CD4-positive, alpha-beta T cell treated with Interleukin-15 for 4 hours (primary cell): ENCODE measurements around the gene USP50.
"Not testable (repeated sequence)": the region's sequence is repeated elsewhere in the genome, so short reads cannot be mapped to it uniquely, and the experiment has no call there.

Experiments used
- DNase-seq: peaks from one replicate; pipeline ENCODE4 v3.0.0-alpha.2; 2020; ENCODE audit warnings: low spot score

USP50 gene

GRCh38 chr15:50546566-50546965 is at the start of gene USP50:
TSS of gene USP50 (minus strand) at chr15:50546666. CDS start at chr15:50546525, 141 bp downstream.
- no peak for DNase-seq

GRCh38 chr15:50594311-50594710 is 47.8 kb upstream of the USP50 start:
- DNase-seq, result no peak

DNA sequence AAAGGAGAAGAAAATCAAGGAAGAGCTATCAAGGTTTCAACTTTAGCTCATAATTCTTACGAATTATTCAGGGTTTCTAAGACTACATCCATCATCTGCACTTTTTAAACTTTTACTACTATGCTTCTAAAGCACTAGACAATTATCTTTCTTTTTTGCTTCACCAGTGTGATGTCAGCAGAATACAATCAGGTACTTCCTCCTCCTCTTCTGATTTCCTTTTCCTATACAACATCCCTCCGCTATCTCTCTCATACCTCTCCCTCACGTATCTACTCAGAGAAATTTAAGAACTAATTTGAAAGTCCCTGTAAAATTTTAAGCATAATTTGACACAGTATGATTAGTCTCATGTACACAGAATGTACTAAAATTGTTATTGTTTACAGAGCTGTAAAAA is 47.3 kb upstream of the USP50 start:
- no peak for DNase-seq

DNA sequence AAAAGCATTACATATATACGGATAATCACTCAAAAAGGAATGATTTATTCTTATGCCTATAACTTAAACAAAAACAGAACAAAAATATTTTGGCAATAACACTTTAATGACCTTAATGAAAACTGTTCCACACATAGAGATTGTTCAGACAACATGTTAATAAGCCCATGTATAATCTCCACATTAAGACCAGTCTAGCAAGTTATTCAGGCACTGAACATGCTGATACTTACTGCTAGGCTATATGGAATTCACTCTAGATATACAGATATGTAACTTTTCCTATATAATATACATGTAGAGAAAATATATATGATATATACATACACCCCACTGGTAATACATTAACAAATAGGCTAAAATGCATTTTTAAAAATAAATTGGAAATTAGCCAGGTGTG is 43.8 kb upstream of the USP50 start:
- no peak for DNase-seq

DNA sequence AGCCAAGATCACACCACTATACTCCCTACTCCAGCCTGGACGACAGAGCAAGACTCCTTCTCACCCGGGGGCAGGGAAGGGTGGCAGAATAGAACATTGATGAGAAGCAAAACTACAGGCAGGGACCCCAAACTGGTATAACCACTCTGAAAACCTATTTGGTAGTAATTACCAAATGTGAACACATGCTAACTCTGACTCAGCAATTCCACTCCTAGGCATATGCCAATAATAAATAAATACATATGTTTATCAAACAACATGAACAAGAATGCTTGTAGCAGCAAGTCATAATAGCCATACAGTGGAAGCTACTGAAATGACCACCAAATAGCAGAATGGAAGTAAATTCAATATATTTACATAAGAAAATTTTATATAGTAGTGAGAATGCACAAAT is 31.0 kb upstream of the USP50 start:
- DNase-seq, result no peak

DNA sequence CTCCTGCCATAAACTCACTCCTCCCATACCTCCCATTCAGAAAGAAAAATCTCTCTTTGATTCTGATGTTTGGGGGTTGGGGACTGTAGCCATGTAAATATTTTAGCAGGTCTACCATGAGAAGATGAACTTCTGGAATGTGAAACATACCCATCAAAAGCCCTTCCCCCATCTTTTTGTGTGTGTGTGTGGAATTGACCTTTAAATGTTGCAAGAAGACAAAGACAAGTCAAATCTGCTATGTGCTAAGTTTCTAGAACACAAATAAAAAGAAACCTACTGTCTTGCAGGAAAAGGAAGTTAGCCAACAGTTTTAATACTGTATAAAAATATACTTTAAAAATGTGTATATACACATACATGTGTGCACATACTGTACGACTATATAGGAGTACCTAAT is 29.7 kb upstream of the USP50 start:
- DNase-seq, result no peak

DNA sequence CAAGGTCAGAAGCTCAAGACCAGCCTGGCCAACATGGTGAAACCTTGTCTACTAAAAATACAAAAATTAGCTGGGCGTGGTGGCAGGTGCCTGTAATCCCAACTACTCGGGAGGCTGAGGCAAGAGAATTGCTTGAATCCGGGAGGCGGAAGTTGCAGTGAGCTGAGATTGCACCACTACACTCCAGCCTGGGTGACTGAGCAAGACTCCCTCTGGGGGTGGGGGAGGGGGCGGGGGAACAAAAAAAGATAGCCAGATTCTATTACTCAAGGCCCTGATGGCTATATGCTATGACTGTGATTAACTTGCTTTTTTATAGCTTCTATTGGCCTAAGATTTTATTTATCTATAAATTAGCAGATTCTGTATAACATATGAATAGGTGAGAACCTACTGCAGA is 27.4 kb upstream of the USP50 start:
- not testable (repeated sequence) for DNase-seq

- no peak for DNase-seq
Measured at GRCh38 chr15:50563756-50564155, 17.3 kb upstream of the USP50 start.

DNA sequence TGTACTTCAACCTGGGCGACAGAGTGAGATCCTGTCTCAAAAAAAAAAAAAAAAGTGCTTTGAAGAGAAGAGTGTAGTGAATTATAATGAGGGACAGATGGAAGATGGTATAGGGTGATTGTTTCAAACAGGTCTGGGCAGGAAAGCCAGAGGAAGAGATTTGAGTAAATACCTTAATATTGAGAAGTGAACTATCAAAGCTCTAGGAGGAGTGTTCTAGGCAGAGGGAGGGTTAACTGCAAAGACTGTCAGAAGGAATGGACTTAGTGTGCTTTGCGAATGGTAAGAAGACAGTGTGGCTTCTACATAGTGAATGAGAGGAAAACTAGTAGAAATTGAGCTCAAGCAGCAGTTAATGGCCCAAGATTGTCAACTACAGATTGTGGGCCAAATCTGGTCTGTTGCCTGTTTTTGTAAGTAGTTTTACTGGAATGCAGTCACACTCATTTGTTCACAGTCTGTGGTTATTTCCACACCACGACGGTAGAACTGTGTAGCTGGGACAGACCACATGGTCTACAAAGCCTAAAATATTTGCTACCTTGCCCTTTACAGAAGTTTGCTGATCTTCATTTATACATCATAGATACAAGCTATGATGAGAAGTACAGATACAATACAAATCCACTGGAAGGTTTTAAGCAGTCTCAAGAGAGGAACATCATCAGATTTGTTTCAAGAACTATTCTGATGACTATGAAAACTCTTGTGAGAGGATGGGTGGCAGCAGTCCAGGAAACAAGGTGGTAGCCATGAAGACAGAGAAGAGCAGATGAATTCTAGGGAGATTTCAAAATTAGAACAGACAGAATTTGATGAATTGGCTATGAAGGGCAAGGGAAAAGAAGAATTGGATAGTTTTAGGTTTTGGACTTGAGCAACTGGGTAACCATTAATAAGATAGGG is 16.5 kb upstream of the USP50 start:
- DNase-seq, result no peak

DNA sequence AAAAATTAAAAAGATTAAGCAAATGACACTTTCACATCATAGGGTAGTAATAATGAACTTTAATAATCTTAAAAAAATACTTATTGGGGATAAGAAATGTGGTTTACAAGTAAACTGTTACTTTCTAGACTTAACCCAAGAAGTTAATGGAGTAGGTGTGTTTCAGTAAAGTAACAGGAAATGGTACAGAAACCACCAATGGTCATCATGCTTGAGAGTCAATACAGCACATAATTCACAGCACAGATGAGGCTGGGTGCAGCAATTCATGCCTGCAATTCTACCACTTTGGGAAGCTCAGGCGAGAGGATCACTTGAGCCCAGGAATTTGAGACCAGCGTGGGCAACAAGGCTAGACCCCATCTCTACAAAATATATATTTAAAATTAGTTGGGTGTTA is 11.5 kb upstream of the USP50 start:
- no peak for DNase-seq

DNA sequence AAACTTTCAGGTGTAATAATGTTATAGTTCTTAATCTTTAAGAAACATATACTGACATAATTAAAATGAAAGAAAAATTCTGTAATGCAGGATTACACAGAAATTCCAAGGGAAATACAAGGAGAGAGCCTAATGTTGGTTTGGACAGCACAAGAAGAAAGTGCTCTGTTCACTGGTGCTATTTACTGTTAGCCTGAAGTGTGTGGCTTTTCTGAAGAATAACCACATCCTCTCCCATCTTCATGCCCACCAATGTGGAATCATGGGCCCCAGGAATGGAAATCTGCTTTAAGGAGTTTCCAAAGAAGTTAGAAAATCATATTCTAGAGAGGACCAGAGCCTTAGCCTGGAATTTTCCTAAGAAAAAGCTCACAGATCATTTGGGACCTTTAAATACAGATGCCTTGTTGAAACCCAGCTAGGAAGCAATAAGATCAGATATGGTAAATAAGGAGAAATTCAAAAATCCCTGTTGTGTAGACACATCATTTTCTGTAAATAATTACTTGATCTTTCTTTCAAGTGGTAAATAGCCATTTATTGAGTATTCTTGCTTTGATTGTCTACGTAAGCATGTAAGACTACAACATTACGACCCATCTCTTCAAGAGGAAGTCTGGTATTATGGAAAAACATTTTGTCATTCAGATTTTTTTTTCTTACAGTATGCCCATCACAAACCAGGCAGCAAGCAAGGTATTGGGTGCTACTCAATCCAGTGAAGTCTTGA is 10.3 kb upstream of the USP50 start:
- no peak for DNase-seq

DNA sequence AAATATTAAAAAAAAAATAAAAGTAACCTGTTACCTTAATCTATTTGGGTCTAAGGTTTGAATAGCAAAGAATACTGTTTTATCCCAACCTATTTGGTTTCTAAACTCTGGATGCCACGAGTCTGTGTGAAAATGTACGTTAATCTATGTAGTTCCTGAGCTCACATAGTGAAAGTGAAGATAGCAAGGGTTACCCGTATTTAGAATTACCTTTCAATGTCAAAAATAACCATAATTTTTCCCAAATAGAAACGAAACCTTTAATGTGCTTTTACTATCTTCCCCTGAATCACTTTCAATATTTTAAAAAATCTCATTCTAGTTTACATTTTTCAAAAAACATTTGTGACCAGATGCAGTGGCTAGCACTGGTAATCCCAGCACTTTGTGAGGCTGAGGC is 5.8 kb upstream of the USP50 start:
- DNase-seq, result no peak

- no peak for DNase-seq
Measured at GRCh38 chr15:50549326-50549725, 2.9 kb upstream of the USP50 start.

- no peak for DNase-seq
Measured at GRCh38 chr15:50544368-50544767, 2.1 kb downstream of the USP50 start.

DNA sequence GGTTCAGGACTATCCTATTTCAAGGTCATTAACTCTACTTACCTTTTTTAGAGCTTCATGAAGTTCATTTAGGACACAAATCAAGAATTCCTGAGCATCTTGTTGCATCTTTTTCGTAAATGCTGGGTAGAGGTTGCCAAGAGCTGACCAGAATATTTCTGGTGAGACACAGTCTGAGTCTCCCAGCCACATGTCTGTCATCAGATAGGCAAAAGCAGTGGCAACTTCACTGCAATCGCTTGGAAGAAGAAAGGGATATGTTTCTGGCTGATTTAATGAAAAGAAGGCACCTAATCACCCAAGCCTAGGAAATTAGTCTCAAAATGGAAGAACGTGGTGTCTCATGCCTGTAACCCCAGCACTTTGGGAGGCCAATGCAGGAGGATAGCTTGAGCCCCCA is 2.9 kb downstream of the USP50 start:
- DNase-seq, result no peak

DNA sequence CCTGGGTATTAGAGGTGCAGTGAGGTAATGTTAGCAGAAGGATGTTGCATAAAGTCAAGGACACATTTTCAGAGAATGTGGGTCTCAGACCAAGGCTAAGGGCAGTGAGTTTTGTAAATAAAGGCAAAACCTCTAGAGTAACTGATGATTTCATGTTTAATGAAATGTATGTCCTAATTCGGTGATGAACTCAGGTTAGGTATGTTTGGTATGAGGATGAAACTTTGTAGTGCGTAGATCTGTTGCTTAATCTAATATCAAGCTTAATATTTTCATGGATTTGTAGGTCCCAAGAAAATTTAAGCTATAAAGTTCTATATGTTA is 3.6 kb downstream of the USP50 start:
- DNase-seq, result no peak

- no peak for DNase-seq
Measured at GRCh38 chr15:50531766-50532165, 14.7 kb downstream of the USP50 start.

DNA sequence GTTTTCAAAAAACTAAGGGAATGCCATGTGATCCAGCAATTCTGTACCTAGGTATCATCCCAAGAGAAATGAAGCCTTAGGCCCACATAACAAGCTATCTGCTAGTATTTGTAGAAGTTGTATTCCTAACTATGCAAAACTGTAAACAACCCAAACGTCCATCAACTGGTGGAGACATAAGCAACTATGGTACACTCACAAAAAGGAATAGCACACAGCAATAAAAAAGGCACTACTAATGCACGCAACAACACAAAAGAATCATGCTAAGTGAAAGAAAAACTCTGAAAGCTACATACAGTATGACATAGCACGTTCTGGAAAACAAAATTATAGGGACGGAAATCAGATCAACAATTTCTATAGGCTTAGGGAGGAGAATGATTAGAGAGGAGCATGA is 15.3 kb downstream of the USP50 start:
- DNase-seq, result no peak

GRCh38 chr15:50523851-50524251 is 22.6 kb downstream of the USP50 start:
- DNase-seq, result no peak

DNA sequence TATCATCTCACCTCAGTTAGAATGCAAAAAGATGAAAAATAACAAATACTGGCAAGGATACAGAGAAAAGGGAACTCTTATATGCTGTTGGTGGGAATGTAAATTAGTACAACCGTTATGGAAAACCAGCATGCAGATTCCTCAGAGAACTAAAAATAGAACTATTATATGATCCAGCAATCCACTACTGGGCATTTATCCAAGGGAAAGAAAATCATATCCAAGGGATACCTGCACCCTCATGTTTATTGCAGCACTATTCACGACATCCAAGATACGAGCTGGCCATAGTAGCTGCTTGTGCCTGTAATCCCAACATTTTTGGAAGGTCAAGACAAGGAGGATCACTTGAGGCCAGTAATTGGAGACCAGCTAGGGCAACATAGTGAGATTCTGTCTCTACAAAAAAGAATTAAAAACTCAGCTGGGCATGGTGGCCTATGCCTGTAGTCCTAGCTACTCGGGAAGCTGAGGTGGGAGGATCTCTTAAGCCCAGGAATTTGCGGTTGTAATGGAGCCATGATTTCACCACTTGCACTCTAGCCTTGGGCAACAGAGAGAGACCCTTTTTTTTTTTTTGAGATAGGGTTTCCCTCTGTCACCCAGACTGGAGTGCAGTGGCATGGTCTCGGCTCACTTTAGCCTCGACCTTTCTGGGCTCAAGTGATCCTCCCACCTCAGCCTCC is 26.6 kb downstream of the USP50 start:
- DNase-seq, result no peak

- no peak for DNase-seq
Measured at GRCh38 chr15:50513001-50513400, 33.5 kb downstream of the USP50 start.

- no peak for DNase-seq
Measured at GRCh38 chr15:50506121-50506520, 40.3 kb downstream of the USP50 start.

- not testable (repeated sequence) for DNase-seq
Measured at GRCh38 chr15:50505656-50506055, 40.8 kb downstream of the USP50 start.
